SKM-1 treated with dmso at 0.1 percent for 144 hours (cell line): ENCODE data around the gene CLK3.
"Not testable (repeated sequence)": the region's sequence is repeated elsewhere in the genome, so short reads cannot be mapped to it uniquely, and the experiment has no call there.

Experiments
- DNase-seq: peaks from one replicate; lab custom pipeline; 2025; ENCODE audit not compliant: unreplicated experiment; lab: John Stamatoyannopoulos, UW

CLK3 gene

GRCh38 chr15:74642348-74642733 lies 26.7 kb downstream of the CLK3 start:
- no peak for DNase-seq

GRCh38 chr15:74642734-74643664 lies 27.4 kb downstream of the CLK3 start:
- no peak for DNase-seq

- DNase-seq, result no peak
These were observed 28.1 kb downstream of the CLK3 start for GRCh38 chr15:74643665-74644204.

- DNase-seq, result no peak
These were observed 30.8 kb downstream of the CLK3 start for GRCh38 chr15:74646480-74646879.

- DNase-seq, result no peak
These were observed 32.6 kb downstream of the CLK3 start for GRCh38 chr15:74648051-74648842.

GRCh38 chr15:74651242-74651741 lies 35.7 kb downstream of the CLK3 start:
- DNase-seq, result no peak

GRCh38 chr15:74653426-74654102 lies 37.9 kb downstream of the CLK3 start:
- no peak for DNase-seq

GRCh38 chr15:74655424-74655823 lies 39.8 kb downstream of the CLK3 start:
- no peak for DNase-seq

GRCh38 chr15:74656935-74657535 lies 41.4 kb downstream of the CLK3 start:
- DNase-seq, result no peak

- DNase-seq, result no peak
These were observed 42.2 kb downstream of the CLK3 start for GRCh38 chr15:74657846-74658245.

- not testable (repeated sequence) for DNase-seq
These were observed 45.6 kb downstream of the CLK3 start for GRCh38 chr15:74661280-74661679.

GRCh38 chr15:74662064-74662860 lies 46.6 kb downstream of the CLK3 start:
- no peak for DNase-seq

GRCh38 chr15:74663303-74664027 lies 47.8 kb downstream of the CLK3 start:
- no peak for DNase-seq

- no peak for DNase-seq
These were observed 48.5 kb downstream of the CLK3 start for GRCh38 chr15:74664028-74664616.

GRCh38 chr15:74664670-74665069 lies 49.0 kb downstream of the CLK3 start:
- DNase-seq, result no peak

- no peak for DNase-seq
These were observed 52.3 kb downstream of the CLK3 start for GRCh38 chr15:74667975-74668374.

- no peak for DNase-seq
These were observed 54.0 kb downstream of the CLK3 start for GRCh38 chr15:74669627-74670026.

- no peak for DNase-seq
These were observed 58.5 kb downstream of the CLK3 start for GRCh38 chr15:74674161-74674560.

GRCh38 chr15:74676801-74677200 lies 61.2 kb downstream of the CLK3 start:
- no peak for DNase-seq
